Endodermal cell (in vitro differentiated cells): ENCODE data around the gene SLC12A5. TPM values are rescaled to one million over a fixed set of nuclear protein-coding genes. Genes with fewer than 3 reads are reported as not detected.

Source experiments
- DNase-seq: peaks from one replicate; pipeline ENCODE4 v3.0.0-alpha.2; 2017
- H3K27ac ChIP-seq: 2 replicates; pipeline ENCODE4 v1.5.1; 2013; ENCODE audit warnings: mild to moderate bottlenecking, low read depth, low read length, moderate library complexity
- H3K27me3 ChIP-seq: 2 replicates; pipeline ENCODE4 v1.6.1; 2013; ENCODE audit warnings: mild to moderate bottlenecking, low read length, moderate library complexity; ENCODE audit not compliant: insufficient read depth, control insufficient read depth, poor library complexity, severe bottlenecking
- H3K36me3 ChIP-seq: 2 replicates; pipeline ENCODE4 v1.7.0; 2013; ENCODE audit warnings: mild to moderate bottlenecking, low read length, moderate library complexity; ENCODE audit not compliant: control insufficient read depth, insufficient read depth
- H3K4me1 ChIP-seq: one replicate; pipeline ENCODE4 v1.7.0; 2013; ENCODE audit warnings: low read length; ENCODE audit not compliant: control insufficient read depth, insufficient read depth
- H3K4me3 ChIP-seq: 2 replicates; pipeline ENCODE4 v1.5.1; 2013; ENCODE audit warnings: mild to moderate bottlenecking, low read length, moderate library complexity
- H3K9ac ChIP-seq: 2 replicates; pipeline ENCODE4 v1.6.1; 2013; ENCODE audit warnings: mild to moderate bottlenecking, low read length, moderate library complexity; ENCODE audit not compliant: poor library complexity, severe bottlenecking; ENCODE audit errors: extremely low read depth
- H3K9me3 ChIP-seq: 2 replicates; pipeline ENCODE4 v1.6.1; 2013; ENCODE audit warnings: mild to moderate bottlenecking, low read length, moderate library complexity; ENCODE audit not compliant: control insufficient read depth
- H3K27ac Mint-ChIP-seq: 2 replicates; pipeline ENCODE4 v1.8.0; 2020; ENCODE audit warnings: mixed read lengths
- H3K27me3 Mint-ChIP-seq: 2 replicates; pipeline ENCODE4 v1.8.0; 2021; ENCODE audit warnings: mild to moderate bottlenecking, mixed read lengths; ENCODE audit not compliant: insufficient read depth
- H3K36me3 Mint-ChIP-seq: 2 replicates; pipeline ENCODE4 v1.8.0; 2020; ENCODE audit warnings: low read depth, mixed read lengths
- H3K4me1 Mint-ChIP-seq: 2 replicates; pipeline ENCODE4 v1.8.0; 2020; ENCODE audit warnings: mixed read lengths
- H3K4me3 Mint-ChIP-seq: 2 replicates; pipeline ENCODE4 v1.8.0; 2020; ENCODE audit warnings: mild to moderate bottlenecking, moderate library complexity, mixed read lengths
- H3K9me3 Mint-ChIP-seq: 2 replicates; pipeline ENCODE4 v1.8.0; 2020; ENCODE audit warnings: mild to moderate bottlenecking, mixed read lengths
- WGBS, 2 experiments: methylation state at CpG; one replicate each; pipeline versions ENCODE4 v1.1.5 to v1.1.7; 2013; ENCODE audit warnings: missing lambda C conversion rate in 2 of 2, mixed read lengths in 1 of 2; ENCODE audit not compliant: insufficient coverage in 1 of 2, insufficient read length in 1 of 2; 5-methylcytosine and 5-hydroxymethylcytosine counted together
- total RNA-seq, 2 donors: library from RNA; stranded (reverse); fragmentation: NEBNext Ultra II Directional in 1 of 2; extraction: Animal tissue kit (Norgen Biotek cat#: 25700) in 1 of 2; gene quantifications; 2 replicates in 1 of 2; 3 replicates in 1 of 2; pipeline ENCODE4 v1.2.1, GENCODE V29; 2021
- TF ChIP-seq, protein P1 (sequence below): fragments of 200-600 bp; sonication (generic); conservative IDR thresholded peaks from 2 replicates; pipeline ENCODE4 v1.5.0; 2021; ENCODE audit warnings: antibody characterized with exemption, mild to moderate bottlenecking

SLC12A5 gene
- total RNA-seq, 2 donors from 2014 or later: 5.7 to 10.2 TPM

DNA sequence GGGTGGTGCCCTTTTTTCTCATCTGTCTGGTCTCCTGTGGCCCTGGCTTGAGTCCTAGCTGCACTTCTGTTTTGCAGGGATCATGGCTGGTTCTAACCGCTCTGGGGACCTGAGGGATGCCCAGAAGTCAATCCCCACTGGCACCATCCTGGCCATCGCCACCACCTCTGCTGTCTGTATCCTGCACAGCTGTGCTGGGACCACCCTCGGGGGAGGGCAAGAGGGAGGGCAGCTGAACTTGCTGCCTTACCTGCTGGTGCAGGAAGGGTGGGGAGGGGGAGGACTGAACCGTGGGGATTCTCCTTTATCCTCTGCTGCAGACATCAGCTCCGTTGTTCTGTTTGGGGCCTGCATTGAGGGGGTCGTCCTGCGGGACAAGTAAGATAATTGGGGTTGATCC is 14.5 kb downstream of the SLC12A5 start:
- no peaks in the 10 kb centered on the region for H3K9me3 Mint-ChIP-seq
- H3K4me1 ChIP-seq: no peaks in the 10 kb centered on the region
- no peak overlapping the region for H3K4me3 ChIP-seq
- WGBS, 2 experiments: 67% methylated on average over 7 of the region's 7 CpGs; no CpG with 5 or more reads in 1 of the 2 experiments
- no peaks in the 10 kb centered on the region for H3K4me1 Mint-ChIP-seq
- H3K27me3 Mint-ChIP-seq: peaks cover 54% of the 10 kb centered on the region
- no peak overlapping the region for H3K4me3 Mint-ChIP-seq
- peaks cover 81% of the 10 kb centered on the region for H3K27me3 ChIP-seq
- H3K9ac ChIP-seq: no peak overlapping the region
- no peak for DNase-seq
- no peaks in the 10 kb centered on the region for H3K36me3 Mint-ChIP-seq
- H3K27ac Mint-ChIP-seq: no peak overlapping the region
- no peaks in the 10 kb centered on the region for H3K9me3 ChIP-seq
- H3K27ac ChIP-seq: no peak overlapping the region
- TF ChIP-seq, protein P1, sequence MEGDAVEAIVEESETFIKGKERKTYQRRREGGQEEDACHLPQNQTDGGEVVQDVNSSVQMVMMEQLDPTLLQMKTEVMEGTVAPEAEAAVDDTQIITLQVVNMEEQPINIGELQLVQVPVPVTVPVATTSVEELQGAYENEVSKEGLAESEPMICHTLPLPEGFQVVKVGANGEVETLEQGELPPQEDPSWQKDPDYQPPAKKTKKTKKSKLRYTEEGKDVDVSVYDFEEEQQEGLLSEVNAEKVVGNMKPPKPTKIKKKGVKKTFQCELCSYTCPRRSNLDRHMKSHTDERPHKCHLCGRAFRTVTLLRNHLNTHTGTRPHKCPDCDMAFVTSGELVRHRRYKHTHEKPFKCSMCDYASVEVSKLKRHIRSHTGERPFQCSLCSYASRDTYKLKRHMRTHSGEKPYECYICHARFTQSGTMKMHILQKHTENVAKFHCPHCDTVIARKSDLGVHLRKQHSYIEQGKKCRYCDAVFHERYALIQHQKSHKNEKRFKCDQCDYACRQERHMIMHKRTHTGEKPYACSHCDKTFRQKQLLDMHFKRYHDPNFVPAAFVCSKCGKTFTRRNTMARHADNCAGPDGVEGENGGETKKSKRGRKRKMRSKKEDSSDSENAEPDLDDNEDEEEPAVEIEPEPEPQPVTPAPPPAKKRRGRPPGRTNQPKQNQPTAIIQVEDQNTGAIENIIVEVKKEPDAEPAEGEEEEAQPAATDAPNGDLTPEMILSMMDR: no peak
- no peaks in the 10 kb centered on the region for H3K36me3 ChIP-seq

DNA sequence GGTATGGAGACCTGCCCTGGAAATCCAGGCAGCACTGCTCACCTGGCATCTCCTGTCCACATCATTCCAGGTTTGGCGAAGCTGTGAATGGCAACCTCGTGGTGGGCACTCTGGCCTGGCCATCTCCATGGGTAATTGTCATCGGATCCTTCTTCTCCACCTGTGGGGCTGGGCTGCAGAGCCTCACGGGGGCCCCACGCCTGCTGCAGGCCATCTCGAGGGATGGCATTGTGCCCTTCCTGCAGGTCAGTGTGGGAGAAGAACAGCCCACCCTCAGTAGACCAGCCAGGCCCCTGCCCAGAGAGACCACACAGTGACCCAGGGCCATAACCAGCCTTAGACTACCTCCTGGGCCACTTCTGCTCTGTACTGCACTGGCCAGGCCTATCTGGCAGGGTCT is 15.9 kb downstream of the SLC12A5 start:
- Histone ChIP-seq H3K27ac (no peak overlapping the region), H3K9ac (no peak overlapping the region), H3K36me3 (no peaks in the 10 kb centered on the region), H3K4me1 (no peaks in the 10 kb centered on the region), H3K4me3 (no peak overlapping the region), H3K9me3 (no peaks in the 10 kb centered on the region), H3K27me3 (peaks cover 90% of the 10 kb centered on the region)
- 80% methylated on average over 6 of the region's 6 CpGs; no CpG with 5 or more reads in 1 of the 2 experiments for WGBS, 2 experiments
- H3K9me3 Mint-ChIP-seq: no peaks in the 10 kb centered on the region
- TF ChIP-seq, protein P1: no peak
- H3K27ac Mint-ChIP-seq: no peak overlapping the region
- H3K4me3 Mint-ChIP-seq: no peak overlapping the region
- DNase-seq: no peak
- no peaks in the 10 kb centered on the region for H3K36me3 Mint-ChIP-seq
- peaks cover 60% of the 10 kb centered on the region for H3K27me3 Mint-ChIP-seq
- no peaks in the 10 kb centered on the region for H3K4me1 Mint-ChIP-seq

DNA sequence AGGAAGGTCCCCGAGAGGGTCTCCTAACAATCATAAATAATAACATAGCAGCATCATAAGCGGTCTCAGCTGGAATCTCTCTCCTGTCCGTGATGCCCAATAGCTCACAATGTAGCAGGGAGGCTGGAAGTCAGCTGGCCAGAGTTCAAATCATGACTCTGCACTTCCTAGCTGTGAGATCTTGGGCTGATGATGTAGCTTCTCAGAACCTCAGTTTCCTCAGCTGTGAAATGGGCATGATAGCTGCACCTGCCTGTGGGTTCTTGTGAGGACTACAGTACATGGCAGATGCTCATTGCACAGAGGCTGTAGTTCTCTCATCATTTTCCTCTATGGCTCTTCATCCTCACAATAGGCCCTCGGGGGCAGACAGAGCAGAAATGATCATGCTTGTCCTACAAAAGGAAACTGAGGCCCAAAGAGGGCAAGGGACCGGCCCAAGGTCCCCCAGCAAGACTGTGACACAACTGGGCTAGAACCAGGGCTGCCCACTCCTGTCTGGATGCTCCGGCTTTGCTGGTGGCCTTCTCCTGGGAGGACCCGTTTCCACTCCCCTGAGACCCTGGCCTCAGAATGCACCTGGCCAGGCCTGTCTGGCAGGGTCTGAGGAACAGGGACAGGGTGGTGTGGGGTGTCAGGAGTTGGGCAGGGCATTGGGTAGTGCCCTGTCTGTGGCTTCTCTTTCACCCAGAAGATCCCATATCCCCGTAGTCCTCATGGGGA is 17.7 kb downstream of the SLC12A5 start:
- H3K36me3 Mint-ChIP-seq: no peaks in the 10 kb centered on the region
- H3K9me3 Mint-ChIP-seq: no peaks in the 10 kb centered on the region
- TF ChIP-seq, protein P1: no peak
- H3K9ac ChIP-seq: no peak overlapping the region
- no peaks in the 10 kb centered on the region for H3K4me1 ChIP-seq
- H3K36me3 ChIP-seq: no peaks in the 10 kb centered on the region
- H3K27me3 ChIP-seq: peaks cover 90% of the 10 kb centered on the region
- no peak overlapping the region for H3K27ac ChIP-seq
- 85 to 93% methylated on average over 5 to 8 of the region's 8 CpGs for WGBS, 2 experiments
- H3K4me3 Mint-ChIP-seq: no peak overlapping the region
- no peaks in the 10 kb centered on the region for H3K9me3 ChIP-seq
- no peak overlapping the region for H3K27ac Mint-ChIP-seq
- H3K27me3 Mint-ChIP-seq: peaks cover 60% of the 10 kb centered on the region
- no peaks in the 10 kb centered on the region for H3K4me1 Mint-ChIP-seq
- no peak for DNase-seq
- H3K4me3 ChIP-seq: no peak overlapping the region
